ENCODE measurements around the gene FIS1. TPM values are rescaled to one million over a fixed set of nuclear protein-coding genes. Genes with fewer than 3 reads are reported as not detected.

The FIS1 gene
- total and polyA plus RNA-seq, 2 donors (not counting 1 experiment from before 2014, with no cell fraction given): 95.5 to 245 TPM

DNA sequence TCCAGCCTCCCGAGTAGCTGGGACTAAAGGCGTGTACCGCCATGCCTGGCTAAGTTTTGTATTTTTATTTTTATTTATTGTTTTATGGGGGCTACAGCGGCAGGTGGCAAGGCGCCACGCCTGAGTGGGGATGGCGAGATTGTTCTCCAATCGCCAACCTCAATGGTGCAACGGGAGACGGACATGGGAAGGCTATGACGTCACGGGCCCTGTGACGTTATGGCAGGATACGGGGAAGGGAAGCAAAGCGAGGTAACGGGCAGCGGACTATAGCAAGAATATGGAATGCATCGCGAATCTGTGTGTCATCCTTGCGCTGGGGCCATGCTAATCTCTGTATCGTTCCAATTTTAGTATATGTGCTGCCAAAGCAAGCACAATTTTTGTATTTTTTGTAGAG, 24.8 kb upstream of the FIS1 start:
- Histone ChIP-seq H2AFZ (ENCODE audit: insufficient read depth, low read depth, low read length, poor library complexity, severe bottlenecking) (no peak overlapping the region), H4K20me1 (ENCODE audit: control insufficient read depth, insufficient read depth, low read length, poor library complexity, severe bottlenecking) (no peaks in the 10 kb centered on the region), H3K9ac (ENCODE audit: low read length) (no peak overlapping the region), H3K9me3 (ENCODE audit: control extremely low read depth in 1 of 3, control insufficient read depth in 2 of 3, insufficient read depth in 1 of 3, low read length in 2 of 3) (no peaks in the 10 kb centered on the region), H3K79me2 (ENCODE audit: control insufficient read depth, insufficient read depth, low read length) (no peaks in the 10 kb centered on the region), H3K27ac (ENCODE audit: low read length in 2 of 2) (no peak overlapping the region), H3K4me3 (ENCODE audit: control extremely low read depth in 1 of 5, extremely low read depth in 1 of 5, insufficient read depth in 1 of 5, low read depth in 2 of 5, low read length in 4 of 5) (no peak overlapping the region), H3K4me2 (replicated peaks; ENCODE audit: low read depth, low read length, poor library complexity, severe bottlenecking) (no peak overlapping the region), H3K36me3 (replicated peaks in 1 of 2; ENCODE audit: control extremely low read depth in 1 of 2, control insufficient read depth in 1 of 2, extremely low read depth in 1 of 2, insufficient read depth in 2 of 2, low read length in 1 of 2) (no peaks in the 10 kb centered on the region), H3K27me3 (replicated peaks in 1 of 4; ENCODE audit: control extremely low read depth in 1 of 4, control insufficient read depth in 3 of 4, insufficient read depth in 4 of 4, low read length in 3 of 4) (peaks cover 0 to 3% (median 0%) of the 10 kb centered on the region in 4 experiments), H3K4me1 (ENCODE audit: control insufficient read depth in 2 of 2, insufficient read depth in 2 of 2, low read length in 2 of 2) (no peaks in the 10 kb centered on the region)
- WGBS (ENCODE audit: insufficient coverage): 93% methylated on average over 18 of the region's 21 CpGs
- Mint-ChIP-seq H3K4me1 (no peaks in the 10 kb centered on the region), H3K27ac (no peak overlapping the region), H3K9me3 (ENCODE audit: insufficient read depth) (no peaks in the 10 kb centered on the region), H3K27me3 (peaks cover 21% of the 10 kb centered on the region), H3K4me3 (no peak overlapping the region)
- intact Hi-C loops (cut with micrococcal nuclease): no loop called here
- TF ChIP-seq, protein P1, sequence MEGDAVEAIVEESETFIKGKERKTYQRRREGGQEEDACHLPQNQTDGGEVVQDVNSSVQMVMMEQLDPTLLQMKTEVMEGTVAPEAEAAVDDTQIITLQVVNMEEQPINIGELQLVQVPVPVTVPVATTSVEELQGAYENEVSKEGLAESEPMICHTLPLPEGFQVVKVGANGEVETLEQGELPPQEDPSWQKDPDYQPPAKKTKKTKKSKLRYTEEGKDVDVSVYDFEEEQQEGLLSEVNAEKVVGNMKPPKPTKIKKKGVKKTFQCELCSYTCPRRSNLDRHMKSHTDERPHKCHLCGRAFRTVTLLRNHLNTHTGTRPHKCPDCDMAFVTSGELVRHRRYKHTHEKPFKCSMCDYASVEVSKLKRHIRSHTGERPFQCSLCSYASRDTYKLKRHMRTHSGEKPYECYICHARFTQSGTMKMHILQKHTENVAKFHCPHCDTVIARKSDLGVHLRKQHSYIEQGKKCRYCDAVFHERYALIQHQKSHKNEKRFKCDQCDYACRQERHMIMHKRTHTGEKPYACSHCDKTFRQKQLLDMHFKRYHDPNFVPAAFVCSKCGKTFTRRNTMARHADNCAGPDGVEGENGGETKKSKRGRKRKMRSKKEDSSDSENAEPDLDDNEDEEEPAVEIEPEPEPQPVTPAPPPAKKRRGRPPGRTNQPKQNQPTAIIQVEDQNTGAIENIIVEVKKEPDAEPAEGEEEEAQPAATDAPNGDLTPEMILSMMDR (IDR thresholded peaks at IDR 0.05): no peak
- no peak for TF ChIP-seq EZH2 (IDR thresholded peaks at IDR 0.05; ENCODE audit: borderline replicate concordance, insufficient read depth, low read depth, low read length, poor library complexity, severe bottlenecking)
- no peak for DNase-seq
- POLR2A ChIA-PET: no interaction called here
- ATAC-seq (ENCODE audit: low read depth): no peak
- CTCF ChIA-PET: interaction anchor here (0.6 to 2.6 kb wide), 2 partner anchors 13 to 359 kb away, joined by 3 to 10 read pairs; no protein-coding TSS in a partner anchor

DNA sequence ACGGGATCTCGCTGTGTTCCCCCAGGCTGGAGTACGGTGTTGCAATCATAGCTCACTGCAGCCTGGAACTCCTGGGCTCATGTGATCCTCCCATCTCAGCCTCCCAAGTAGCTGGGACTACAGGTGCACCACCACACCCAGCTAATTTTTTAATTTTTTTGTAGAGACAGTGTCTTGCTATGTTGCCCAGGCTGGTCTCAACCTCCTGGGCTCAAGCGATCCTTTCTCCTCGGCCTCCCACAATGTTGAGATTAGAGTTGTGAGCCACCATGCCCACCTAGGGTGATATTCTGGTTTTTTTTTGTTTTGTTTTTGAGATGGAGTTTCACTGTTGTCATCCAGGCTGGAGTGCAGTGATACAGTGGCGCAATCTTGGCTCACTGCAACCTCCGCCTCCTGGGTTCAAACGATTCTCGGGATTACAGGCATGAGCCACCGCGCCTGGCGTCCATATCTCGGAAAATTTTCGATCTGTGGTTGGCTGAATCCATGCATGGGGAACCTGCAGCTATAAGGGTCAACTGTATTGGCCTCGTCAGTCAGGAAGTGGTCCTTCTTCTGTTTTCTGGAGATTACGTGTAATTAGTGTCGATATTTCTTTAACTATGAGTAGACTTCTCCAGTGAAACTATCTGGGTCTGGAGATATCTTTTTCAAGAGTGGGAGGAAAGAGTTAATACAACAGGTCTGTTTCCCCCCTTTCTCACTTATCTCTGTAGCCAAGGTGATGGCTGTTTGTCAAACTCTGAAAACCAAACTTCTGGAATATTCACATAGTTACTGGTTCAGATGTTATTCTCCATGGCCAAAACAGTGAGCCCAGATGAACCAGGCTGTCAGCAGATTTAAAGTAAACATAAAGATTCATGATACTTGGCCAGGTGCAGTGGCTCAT, 21.0 kb upstream of the FIS1 start:
- Histone ChIP-seq H3K9me3 (ENCODE audit: control extremely low read depth in 1 of 3, control insufficient read depth in 2 of 3, insufficient read depth in 1 of 3, low read length in 2 of 3) (no peaks in the 10 kb centered on the region), H4K20me1 (ENCODE audit: control insufficient read depth, insufficient read depth, low read length, poor library complexity, severe bottlenecking) (no peaks in the 10 kb centered on the region), H3K4me1 (ENCODE audit: control insufficient read depth in 2 of 2, insufficient read depth in 2 of 2, low read length in 2 of 2) (no peaks in the 10 kb centered on the region), H3K27me3 (replicated peaks in 1 of 4; ENCODE audit: control extremely low read depth in 1 of 4, control insufficient read depth in 3 of 4, insufficient read depth in 4 of 4, low read length in 3 of 4) (peaks cover 0 to 4% (median 2%) of the 10 kb centered on the region in 4 experiments), H3K79me2 (ENCODE audit: control insufficient read depth, insufficient read depth, low read length) (no peaks in the 10 kb centered on the region), H3K4me2 (replicated peaks; ENCODE audit: low read depth, low read length, poor library complexity, severe bottlenecking) (no peak overlapping the region), H3K4me3 (ENCODE audit: control extremely low read depth in 1 of 5, extremely low read depth in 1 of 5, insufficient read depth in 1 of 5, low read depth in 2 of 5, low read length in 4 of 5) (no peak overlapping the region), H3K36me3 (replicated peaks in 1 of 2; ENCODE audit: control extremely low read depth in 1 of 2, control insufficient read depth in 1 of 2, extremely low read depth in 1 of 2, insufficient read depth in 2 of 2, low read length in 1 of 2) (no peaks in the 10 kb centered on the region), H3K9ac (ENCODE audit: low read length) (no peak overlapping the region), H3K27ac (ENCODE audit: low read length in 2 of 2) (no peak overlapping the region), H2AFZ (ENCODE audit: insufficient read depth, low read depth, low read length, poor library complexity, severe bottlenecking) (no peak overlapping the region)
- POLR2A ChIA-PET: no interaction called here
- Mint-ChIP-seq H3K27me3 (peaks cover 19% of the 10 kb centered on the region), H3K9me3 (ENCODE audit: insufficient read depth) (no peaks in the 10 kb centered on the region), H3K27ac (no peak overlapping the region), H3K4me1 (peaks cover 2% of the 10 kb centered on the region), H3K4me3 (no peak overlapping the region)
- intact Hi-C loops (cut with micrococcal nuclease): no loop called here
- DNase-seq: no peak
- WGBS (ENCODE audit: insufficient coverage): 67% methylated on average over 14 of the region's 17 CpGs
- no peak for ATAC-seq (ENCODE audit: low read depth)
- TF ChIP-seq, protein P1 (IDR thresholded peaks at IDR 0.05): no peak
- TF ChIP-seq EZH2 (IDR thresholded peaks at IDR 0.05; ENCODE audit: borderline replicate concordance, insufficient read depth, low read depth, low read length, poor library complexity, severe bottlenecking): no peak
- CTCF ChIA-PET: no interaction called here
